ENCODE data around the gene RAB26. TPM values are rescaled to one million over a fixed set of nuclear protein-coding genes. Genes with fewer than 3 reads are reported as not detected.

Gene RAB26
- polyA plus RNA-seq, 1 donor from 2014 or later: 4.9 TPM

GRCh38 chr16:2194166-2194834 is 45.9 kb downstream of the RAB26 start:
- peak overlapping the region; percentile 80 for H3K4me2 ChIP-seq (ENCODE audit: low read length)
- no peaks in the 10 kb centered on the region for H3K9me3 ChIP-seq (ENCODE audit: low read length)
- peak overlapping the region; percentile 76 for H3K4me3 ChIP-seq (ENCODE audit: low read length)
- H3K27me3 ChIP-seq (ENCODE audit: insufficient read depth, low read depth, low read length): peaks cover 3% of the 10 kb centered on the region
- H3K9me2 ChIP-seq (ENCODE audit: insufficient read depth, low read length): no peaks in the 10 kb centered on the region
- H3F3A ChIP-seq (ENCODE audit: insufficient read depth, low read length, poor library complexity, severe bottlenecking): no peaks in the 10 kb centered on the region
- H3K36me3 ChIP-seq (ENCODE audit: insufficient read depth, low read length): no peaks in the 10 kb centered on the region
- H3K9ac ChIP-seq (ENCODE audit: low read length): peak overlapping the region; percentile 73
- peaks cover 2% of the 10 kb centered on the region for H3K79me2 ChIP-seq (replicated peaks; ENCODE audit: insufficient read depth, low read length)
- H3K27ac ChIP-seq (ENCODE audit: low read length): no peak overlapping the region
- H4K20me1 ChIP-seq (ENCODE audit: insufficient read depth): no peaks in the 10 kb centered on the region
- no peak overlapping the region for H2AFZ ChIP-seq (ENCODE audit: low read depth, low read length)
- TF ChIP-seq SMC3 (conservative IDR thresholded peaks at IDR 0.05; ENCODE audit: poor library complexity): no peak
- TF ChIP-seq RAD21 (conservative IDR thresholded peaks at IDR 0.05): no peak
- TF ChIP-seq REST (IDR thresholded peaks at IDR 0.05; ENCODE audit: borderline replicate concordance): no peak
- no peak for TF ChIP-seq POLR2AphosphoS5 (IDR thresholded peaks at IDR 0.05)
- TF ChIP-seq EP300 (conservative IDR thresholded peaks at IDR 0.05; ENCODE audit: poor library complexity, severe bottlenecking): no peak
- TF ChIP-seq MXI1 (conservative IDR thresholded peaks at IDR 0.05; ENCODE audit: poor library complexity, severe bottlenecking): no peak
- TF ChIP-seq EZH2 (IDR thresholded peaks at IDR 0.05; ENCODE audit: borderline replicate concordance, insufficient read depth, low read length, poor library complexity, severe bottlenecking): no peak
- TF ChIP-seq CTCF (IDR thresholded peaks at IDR 0.05; ENCODE audit: poor library complexity, severe bottlenecking): no peak
- no peak for TF ChIP-seq TAF1 (IDR thresholded peaks at IDR 0.05; ENCODE audit: low read depth)

- Histone ChIP-seq H3K4me2 (ENCODE audit: low read length) (peak overlapping the region; percentile 80), H2AFZ (ENCODE audit: low read depth, low read length) (no peak overlapping the region), H3K36me3 (ENCODE audit: insufficient read depth, low read length) (no peaks in the 10 kb centered on the region), H3K4me3 (ENCODE audit: low read length) (peak overlapping the region; percentile 76), H3K79me2 (replicated peaks; ENCODE audit: insufficient read depth, low read length) (peaks cover 2% of the 10 kb centered on the region), H3K9me3 (ENCODE audit: low read length) (no peaks in the 10 kb centered on the region), H3K27ac (ENCODE audit: low read length) (no peak overlapping the region), H3F3A (ENCODE audit: insufficient read depth, low read length, poor library complexity, severe bottlenecking) (no peaks in the 10 kb centered on the region), H4K20me1 (ENCODE audit: insufficient read depth) (no peaks in the 10 kb centered on the region), H3K9me2 (ENCODE audit: insufficient read depth, low read length) (no peaks in the 10 kb centered on the region), H3K9ac (ENCODE audit: low read length) (peak overlapping the region; percentile 73), H3K27me3 (ENCODE audit: insufficient read depth, low read depth, low read length) (peaks cover 3% of the 10 kb centered on the region)
- TF ChIP-seq POLR2AphosphoS5 (IDR thresholded peaks at IDR 0.05) (no peak), REST (IDR thresholded peaks at IDR 0.05; ENCODE audit: borderline replicate concordance) (no peak), CTCF (IDR thresholded peaks at IDR 0.05; ENCODE audit: poor library complexity, severe bottlenecking) (peak; percentile 71), RAD21 (conservative IDR thresholded peaks at IDR 0.05) (peak; percentile 68), SMC3 (conservative IDR thresholded peaks at IDR 0.05; ENCODE audit: poor library complexity) (peak; percentile 56), TAF1 (IDR thresholded peaks at IDR 0.05; ENCODE audit: low read depth) (no peak)
Observed at GRCh38 chr16:2194852-2195321, 46.5 kb downstream of the RAB26 start.
